ENCODE measurements around the gene JARID2.

The JARID2 gene

DNA sequence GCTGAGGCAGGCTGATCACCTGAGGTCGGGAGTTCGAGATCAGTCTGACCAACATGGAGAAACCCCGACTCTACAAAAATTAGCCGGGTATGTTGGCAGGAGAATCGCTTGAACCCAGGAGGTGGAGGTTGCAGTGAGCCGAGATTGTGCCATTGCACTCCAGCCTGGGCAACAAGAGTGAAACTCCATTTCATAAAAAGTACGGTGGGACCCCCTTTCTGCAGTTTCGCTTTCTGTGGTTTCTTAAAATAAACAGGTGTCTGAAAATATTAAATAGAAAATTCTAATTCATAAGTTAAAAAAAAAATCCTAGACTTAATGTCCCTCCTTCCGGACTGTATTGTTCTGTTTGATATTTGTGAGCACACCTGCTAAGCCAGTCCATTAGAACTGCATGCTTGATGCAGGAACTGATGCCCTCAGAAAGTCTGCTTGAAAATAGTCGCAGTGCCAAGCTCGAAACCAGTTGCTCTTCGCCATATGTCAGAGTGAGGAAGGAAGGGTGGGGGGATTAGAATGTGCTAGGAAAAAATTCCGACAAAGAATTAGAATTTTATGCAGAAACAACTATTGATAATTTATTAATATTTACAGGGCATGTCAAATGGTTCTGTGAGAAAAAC lies 85.9 kb downstream of the JARID2 start:
- no peak for DNase-seq (ENCODE audit: low read depth in 2 of 2)

DNA sequence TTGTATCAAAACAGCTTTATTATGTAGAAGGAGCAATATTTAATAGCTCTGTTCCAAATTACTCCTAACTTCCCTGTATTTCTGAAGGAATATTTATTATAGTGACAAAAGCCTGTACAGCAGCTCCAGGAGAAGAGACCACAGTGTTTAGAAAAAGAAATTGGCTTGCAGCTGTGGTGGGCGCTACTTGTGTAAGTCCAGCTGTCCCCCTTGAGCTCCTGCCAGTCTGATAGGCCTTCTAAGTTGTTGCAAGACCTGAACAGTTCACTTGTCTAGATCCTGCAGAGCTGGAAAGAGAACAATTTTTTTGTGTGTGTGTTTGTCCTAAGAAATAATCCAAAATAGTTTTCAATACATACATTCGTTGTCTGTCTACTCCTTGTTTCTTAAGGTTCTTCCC lies 86.6 kb downstream of the JARID2 start:
- no peak for DNase-seq (ENCODE audit: low read depth in 2 of 2)

DNA sequence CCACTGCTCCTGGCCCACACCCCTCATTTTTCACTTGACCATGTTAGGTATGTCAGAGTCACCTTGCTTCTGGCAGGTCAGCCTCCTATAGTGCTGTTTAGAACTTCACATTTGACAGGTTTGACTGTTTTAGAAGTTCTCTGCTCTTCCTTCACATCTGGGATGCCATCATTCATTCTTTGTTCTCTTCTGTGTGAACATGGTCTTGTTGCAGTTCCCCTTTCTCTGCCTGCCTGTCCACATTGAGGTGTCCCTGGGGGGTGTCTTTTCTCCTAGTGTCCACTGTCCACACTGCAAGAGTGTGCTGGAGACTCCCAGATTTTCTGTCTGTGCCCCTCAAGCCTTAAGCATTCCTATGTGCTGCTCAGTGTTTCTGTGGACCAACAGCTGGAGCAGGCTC lies 89.5 kb downstream of the JARID2 start:
- DNase-seq (ENCODE audit: low read depth in 2 of 2), result no peak

DNA sequence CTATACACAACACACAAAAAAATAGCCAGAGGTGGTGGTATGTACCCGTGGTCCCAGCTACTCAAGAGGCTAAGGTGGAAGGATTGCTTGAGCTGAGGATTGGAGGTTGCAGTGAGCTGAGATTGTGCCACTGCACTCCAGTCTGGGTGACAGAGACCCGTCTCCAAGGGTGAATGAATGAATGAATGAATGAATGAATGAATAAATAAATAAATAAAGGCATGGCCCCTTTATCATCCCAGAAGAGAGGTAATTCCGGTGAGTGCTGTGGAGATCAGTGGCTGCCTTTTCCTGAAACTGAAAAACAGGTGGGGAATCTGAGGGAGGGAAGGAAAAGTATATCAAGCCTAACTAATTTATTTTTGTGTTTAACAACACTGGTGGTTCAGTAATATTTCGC lies 90.0 kb downstream of the JARID2 start:
- DNase-seq (ENCODE audit: low read depth in 2 of 2), result no peak

DNA sequence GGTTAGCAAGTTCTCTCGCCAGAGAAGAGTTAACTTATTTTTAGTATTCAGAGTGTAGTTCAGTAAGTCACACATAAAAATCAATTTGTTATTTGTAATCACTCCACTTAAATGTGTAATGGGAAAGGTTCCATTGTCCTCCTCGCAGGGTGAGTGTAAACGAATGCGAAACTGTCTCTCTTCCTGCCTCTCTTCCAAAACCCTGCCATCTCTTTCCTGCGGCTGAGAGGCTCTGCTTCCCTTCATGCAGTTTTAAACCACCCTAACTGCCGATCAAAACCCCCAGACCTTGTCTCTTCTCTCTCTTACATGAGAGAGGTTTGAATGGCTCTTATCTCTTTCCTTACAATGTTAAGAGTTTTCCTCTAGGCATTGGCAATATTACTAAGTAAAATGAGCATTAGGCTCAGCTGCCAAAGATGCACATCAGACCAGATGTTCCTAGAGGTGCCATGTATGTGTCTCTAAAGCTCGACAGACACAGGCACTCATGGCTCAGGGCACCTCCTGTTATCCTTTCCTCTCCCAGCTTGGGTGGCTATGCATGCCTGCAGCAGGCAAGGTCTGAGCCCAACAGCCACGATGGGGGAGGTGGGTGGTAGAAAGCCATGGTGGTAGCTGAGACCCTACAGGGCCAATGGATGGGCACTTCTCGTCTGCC lies 91.2 kb downstream of the JARID2 start:
- no peak for DNase-seq (ENCODE audit: low read depth in 2 of 2)

DNA sequence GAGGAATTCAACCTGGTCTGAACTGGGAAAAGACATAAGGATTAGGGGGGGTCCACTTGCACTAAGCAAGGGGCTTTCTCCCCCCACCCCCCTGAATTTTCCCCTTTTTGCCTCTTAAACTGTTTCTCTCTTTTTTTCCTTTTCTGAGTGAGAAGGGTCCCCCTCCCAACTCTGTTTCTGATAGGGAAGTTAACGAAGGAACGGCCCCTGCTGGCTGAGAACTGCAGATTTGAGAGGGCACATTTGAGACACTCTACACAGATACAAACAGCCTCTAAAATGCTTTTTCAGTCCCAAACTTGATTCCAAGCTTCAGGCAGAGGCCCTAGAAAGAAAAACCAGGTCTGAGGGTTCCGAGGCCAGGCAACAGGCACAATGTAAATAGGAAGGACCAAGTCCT lies 91.7 kb downstream of the JARID2 start:
- DNase-seq (ENCODE audit: low read depth in 2 of 2), result no peak

DNA sequence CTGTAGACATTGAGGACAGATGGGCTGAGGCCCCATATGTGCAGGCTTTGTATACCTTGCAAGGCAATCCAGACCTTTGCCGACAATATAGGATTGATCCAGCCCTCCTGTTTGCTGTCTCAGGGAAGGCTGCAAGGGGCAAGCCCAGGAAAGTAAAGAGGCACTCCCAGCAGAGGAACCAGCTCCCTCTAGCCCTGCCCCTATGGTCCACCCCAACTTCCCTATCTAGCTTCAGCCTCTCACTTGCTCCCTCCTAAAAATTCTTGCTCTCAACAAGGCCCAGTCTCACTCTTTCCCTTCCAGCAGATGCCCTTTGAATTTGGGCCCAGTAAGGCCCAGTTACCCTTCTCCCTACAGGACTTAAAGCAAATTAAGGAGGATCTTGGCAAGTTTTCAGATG lies 92.6 kb downstream of the JARID2 start:
- DNase-seq (ENCODE audit: low read depth in 2 of 2), result no peak

DNA sequence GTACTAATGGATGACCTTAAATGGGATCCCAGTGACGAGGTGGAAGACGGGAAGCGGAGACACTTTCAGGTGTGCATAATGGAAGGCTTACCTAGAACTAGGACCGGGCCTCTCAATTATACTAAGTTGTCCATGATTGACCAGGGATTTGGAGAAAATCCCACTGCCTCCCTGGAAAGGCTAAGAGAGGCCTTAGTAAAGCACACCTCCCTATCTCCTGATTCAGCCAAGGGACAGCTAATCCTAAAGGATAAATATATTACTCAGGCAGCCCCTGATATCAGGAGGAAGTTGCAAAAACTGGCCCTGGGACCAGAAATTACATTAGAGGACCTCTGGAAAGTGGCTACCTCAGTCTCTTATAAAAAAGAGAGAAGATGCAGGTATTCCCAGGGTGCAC lies 93.2 kb downstream of the JARID2 start:
- no peak for DNase-seq (ENCODE audit: low read depth in 2 of 2)

DNA sequence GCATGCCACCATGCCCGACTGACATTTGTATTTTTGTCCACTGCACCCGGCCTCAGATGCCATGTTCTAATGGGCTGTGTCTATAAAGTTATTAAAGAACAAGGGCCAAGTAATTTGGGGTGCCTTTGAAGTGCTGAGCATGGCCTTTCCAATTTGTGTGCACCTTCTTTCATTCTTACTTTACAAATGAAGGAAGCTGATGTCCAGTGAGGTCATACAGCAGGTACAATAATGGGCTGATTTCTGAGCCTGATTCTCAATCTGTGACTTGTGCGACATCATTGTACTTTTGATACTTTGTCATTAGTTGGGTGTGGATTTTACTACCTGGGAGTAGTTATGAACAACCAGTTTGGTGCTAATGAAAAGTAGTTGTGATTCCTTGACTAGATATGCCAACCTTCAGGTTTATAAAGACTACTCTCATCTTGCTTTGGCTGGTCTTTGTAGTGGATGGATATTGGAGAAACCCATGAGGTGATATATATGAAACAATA lies 94.3 kb downstream of the JARID2 start:
- no peak for DNase-seq (ENCODE audit: low read depth in 2 of 2)

DNA sequence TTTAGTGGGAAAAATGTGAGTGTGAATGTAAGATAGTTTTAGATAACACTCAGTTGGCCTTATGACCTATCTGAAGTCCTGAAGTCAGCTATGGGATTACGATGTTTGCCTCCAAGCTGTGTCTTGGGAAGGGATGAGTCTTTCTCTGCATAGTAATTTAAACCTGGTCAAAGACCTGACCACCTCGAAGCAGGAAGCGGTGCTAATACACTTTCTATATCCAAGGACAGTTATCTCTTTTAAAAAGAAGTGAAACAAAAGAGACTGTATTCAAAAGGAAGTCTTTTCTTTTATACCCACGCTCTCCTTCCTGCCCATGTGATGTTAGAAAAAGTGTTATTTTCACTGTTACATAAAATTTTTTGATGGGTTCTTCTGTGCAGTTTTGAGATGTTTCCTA lies 94.9 kb downstream of the JARID2 start:
- DNase-seq (ENCODE audit: low read depth in 2 of 2), result no peak

DNA sequence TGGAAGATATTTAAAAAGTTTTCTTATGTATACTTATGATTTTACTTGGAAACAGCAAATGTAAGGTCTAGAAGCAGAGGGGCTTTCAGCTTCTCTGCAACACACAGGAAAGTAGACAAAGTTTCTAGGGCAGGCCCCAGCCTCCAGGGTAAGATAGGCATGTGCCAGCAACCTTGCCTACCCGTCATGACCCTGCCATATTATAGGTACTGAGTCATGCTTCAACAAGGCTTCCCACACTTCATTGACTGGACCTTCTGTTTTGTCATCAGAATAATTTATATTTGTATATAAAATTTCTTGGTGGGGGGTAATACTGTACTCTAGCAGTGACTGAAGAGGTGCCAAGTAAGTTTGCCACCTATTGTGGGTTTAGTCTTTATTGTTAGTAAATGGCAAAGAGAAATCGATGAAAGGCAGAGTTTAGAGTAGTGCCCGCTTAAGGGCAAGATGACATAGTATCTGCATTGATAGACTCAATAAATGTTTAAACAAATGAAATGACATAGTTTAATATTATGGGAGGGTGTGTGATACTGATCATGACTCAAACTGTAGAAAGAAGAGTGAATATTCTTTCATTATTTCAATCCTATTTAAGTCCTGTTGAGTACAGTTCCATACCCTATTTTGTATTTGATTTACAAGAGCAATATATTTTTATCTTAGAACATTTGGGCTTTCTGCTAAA lies 95.6 kb downstream of the JARID2 start:
- DNase-seq (ENCODE audit: low read depth in 2 of 2), result no peak

DNA sequence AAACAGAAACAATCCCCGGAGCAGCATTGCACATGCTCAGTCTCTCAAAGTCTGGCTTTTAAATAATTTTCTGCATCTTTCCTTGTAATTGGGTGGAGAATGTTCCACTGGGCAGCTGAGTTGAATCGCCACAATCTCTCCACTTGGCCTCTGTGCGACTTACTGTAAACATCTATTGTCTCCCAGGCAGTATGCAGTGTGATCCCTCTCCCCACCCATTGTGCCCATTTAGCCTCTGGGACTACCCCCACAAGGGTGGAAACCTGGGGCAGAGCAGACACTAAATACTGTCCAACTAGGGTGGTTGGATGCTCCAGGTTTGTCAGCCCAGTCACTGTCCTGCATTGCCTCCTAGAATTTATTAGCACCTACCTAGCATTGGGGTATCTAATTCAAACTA lies 96.2 kb downstream of the JARID2 start:
- no peak for DNase-seq (ENCODE audit: low read depth in 2 of 2)

DNA sequence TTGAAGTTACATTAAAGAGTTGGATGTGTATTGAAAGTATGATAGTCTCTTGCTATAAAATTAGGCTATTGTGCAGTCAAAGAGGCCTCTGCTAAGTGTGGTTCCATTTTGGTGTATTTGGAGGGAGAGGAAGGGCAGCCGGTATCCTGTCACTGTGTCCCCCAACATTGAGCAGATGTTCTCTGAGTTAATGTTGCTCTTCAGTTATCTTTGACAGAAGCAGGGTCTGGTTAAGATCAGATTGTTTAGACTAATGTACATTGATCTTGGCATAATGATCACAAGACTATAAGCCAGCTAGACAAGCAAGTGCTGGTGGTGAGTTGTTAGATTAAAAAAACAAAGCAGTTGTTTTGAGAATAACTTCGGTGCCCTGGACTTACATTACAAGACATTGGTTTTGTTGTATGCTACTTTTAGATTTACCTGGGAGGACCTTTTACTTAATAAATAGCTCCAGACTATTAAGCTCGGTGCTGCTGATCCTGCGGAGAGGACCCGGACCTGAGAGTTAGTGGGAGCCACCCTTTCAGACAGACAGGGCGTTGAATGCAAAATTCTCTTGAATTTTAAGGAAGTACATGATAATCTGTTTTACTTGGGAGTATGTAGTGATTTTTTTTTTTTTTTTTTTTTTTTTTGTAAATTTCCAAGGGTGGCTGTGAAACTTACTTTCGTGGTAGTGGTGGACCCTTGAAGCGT lies 97.8 kb downstream of the JARID2 start:
- no peak for DNase-seq (ENCODE audit: low read depth in 2 of 2)

DNA sequence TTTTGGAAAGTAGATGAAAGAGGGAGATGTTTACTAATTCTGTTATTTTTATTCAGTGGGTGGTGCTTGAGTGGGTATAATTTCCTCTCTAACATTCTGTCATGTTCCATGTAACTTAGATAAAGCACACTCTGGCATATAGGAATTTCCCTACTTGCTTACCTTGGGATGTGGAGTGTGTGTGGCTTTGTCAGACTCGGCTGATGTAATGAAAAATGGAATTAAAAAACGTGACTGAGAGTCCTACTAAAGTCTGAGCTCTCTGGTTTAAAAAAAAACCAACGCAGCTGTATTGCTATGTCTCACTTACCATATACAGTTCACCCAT lies 98.3 kb downstream of the JARID2 start:
- no peak for DNase-seq (ENCODE audit: low read depth in 2 of 2)

DNA sequence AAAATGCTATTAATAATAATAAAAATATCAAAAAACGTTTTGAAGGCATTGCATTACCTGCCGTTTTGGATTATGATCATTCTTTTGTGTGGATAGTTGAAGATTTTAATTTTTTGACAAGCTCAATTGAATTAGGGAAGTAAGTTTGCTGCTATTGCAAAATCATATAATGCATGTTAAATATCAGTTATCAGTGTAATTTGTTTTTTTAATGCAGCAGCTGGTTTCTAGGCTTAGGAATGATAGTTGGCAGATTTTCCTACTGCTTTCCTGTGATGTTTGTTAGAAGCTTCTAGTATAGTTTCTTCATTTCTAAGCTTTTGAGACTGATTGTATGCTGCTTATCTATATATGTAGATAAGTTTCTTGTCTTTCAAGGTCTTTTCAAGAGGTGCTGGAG lies 99.0 kb downstream of the JARID2 start:
- no peak for DNase-seq (ENCODE audit: low read depth in 2 of 2)

DNA sequence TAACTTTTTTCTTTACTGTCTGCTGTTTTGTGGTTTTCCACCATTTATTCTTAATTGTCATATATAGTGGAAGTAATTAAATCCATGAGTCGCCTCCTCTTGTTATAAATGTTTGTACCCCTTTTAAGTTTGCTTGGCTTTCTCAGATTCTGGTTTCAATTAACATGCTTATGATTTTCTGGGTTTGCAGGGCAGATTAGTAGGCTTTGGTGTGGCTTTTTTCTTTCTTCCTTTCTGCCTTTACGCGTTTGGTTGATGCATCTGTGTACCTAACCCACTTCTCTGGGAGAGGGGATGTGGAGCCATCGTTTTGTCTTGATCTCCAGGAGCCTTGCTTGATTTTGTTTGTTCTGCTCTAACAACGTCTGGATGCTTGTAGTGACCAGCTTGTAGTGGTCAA lies 100.4 kb downstream of the JARID2 start:
- no peak for DNase-seq (ENCODE audit: low read depth in 2 of 2)

DNA sequence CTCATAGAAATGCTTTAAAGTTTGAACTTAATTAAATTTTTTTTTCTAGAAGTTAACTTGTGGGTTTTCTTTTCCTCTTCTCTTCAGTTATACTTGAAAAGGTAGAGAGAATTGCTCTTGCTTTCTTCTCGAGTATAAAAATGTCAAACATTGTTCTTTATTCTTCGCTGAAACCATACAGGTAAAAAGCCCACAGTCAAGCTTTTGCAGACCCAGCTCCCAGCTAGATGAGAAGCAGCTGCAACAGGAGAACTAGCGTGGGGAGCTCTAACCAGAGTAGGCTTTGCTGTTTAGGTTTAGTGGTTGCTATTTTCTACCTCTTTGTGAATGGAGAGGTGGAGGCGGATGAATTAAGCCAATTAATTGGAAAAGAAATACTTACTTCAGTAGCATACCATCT lies 102.7 kb downstream of the JARID2 start:
- DNase-seq (ENCODE audit: low read depth in 2 of 2), result no peak

DNA sequence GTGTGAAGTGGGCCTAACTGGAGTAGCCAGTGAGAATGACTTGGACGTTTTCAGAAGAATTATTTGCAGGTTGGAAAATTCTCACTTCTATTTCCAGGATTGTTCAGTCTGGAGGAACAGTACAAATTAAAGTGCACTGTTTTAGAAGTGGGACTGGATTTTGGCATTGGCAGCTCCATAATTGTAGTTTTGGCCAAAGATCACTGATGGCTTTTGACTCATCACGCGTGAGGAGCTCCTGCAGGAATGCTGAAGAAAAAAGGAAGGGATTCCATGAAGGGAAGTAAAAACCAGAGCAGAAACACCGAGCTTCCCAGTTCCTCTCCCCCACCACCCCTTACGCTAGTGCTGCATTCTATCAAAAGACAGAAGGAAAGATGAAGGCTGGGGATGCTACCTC lies 103.5 kb downstream of the JARID2 start:
- no peak for DNase-seq (ENCODE audit: low read depth in 2 of 2)

DNA sequence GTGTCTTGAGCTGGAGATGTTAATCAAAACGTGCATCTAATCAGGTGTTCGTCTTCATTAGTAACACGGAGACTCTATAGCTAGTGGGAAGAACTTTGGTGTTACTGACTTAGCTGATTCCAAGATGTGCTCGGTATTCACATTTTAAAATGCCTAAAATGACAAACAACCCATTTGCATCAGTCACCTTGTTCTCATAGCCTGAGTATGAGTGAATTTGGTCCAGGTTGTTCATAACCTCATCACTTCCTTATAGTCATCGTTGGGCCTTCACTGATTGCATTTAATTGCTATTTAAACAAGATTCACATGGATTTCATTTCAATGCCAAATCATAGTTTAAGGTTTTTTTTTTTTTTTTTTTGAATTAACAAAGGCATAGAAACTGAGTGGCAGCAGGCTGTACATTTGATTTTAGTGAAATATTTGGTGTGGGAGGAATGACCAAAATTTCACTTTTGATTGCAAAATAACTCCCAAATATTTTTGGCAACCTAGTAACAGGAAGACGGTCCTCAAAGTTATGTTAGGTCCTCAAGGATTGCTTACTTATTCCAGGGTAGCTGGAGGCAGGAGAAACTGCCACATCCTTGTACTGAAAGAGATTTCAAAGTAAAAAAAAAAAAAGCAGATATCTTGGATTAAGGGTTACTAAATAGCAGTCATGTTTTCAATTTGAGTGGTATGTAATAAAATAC lies 104.7 kb downstream of the JARID2 start:
- no peak for DNase-seq (ENCODE audit: low read depth in 2 of 2)

DNA sequence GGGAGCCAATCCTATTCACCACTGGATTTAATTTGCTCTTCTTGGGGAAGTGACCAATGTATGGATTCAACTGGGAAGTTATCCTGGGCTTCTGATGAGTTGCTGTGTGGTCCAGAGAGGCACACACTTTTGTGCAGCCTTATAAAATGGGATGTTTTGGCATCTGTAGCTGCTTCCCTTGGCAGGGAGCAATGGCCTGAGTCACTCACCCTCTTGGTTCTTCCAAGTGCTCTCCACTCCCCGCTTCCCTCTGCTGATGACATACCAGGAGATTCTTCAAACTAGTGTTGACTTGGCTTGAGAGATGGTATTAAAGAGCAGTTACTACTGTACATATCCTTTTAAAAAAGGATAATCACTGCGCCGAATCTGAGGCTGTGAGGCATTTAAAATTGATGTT lies 105.8 kb downstream of the JARID2 start:
- no peak for DNase-seq (ENCODE audit: low read depth in 2 of 2)

DNA sequence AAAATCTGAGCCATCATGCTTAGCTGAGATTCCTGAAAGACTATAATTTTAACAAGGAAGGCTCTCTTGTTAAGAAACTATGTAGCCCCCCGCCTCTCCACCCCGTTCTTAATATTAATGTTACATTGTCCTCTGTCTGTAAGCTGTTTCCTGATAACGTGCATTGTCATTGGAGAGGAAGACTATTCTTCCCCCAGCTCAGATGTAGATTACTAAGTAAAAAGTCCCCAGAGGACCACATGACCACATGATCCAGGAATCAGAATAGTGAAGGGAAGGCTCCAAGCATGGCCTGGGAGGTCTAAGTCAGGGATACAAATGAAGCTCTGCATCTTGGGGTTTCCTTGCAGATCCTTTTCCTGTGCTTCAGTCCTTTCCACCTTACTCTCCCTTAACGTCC lies 106.4 kb downstream of the JARID2 start:
- no peak for DNase-seq (ENCODE audit: low read depth in 2 of 2)

DNA sequence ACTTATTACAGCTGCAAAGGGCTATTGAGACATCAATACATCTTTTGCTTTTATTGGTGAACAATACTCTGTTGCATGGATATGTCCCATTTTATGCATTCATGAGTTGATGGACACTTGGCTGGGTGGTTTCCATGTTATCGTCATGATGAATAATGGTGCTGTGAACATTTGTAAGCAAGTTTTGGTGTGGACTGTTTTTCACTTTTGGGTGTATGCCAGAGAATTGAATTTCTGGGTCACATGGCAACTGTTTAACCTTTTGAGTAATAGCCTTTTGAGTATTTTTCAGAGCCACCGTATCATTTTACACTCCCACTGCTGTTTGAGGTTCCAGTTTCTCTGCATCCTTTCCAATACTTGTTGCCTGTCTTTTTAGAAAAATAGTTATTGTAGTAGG lies 107.0 kb downstream of the JARID2 start:
- no peak for DNase-seq (ENCODE audit: low read depth in 2 of 2)
